ENCODE results near the gene TFCP2L1.

DNA sequence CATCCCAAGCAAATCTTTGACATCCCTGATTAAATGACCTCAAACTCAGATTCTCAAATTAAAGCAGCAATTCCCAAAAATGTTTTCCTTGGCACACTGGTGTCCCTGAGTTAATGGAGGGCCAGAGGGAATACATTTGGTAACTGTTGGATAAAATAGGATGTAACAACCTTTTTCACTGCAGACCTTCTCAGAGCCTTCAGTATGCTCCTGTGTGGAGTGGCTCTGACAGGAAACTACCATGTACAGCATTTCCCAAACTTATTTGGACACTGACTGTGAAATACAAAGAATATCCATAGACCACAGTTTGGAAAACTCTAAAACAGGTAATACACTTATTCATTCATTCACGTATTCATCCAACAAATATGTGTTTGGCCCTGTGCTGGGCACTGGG, 91.8 kb downstream of the TFCP2L1 start:
- TF ChIP-seq CTCF (conservative IDR thresholded peaks at IDR 0.05 in 1 of 2, IDR thresholded peaks at IDR 0.05 in 1 of 2; ENCODE audit: low read depth in 1 of 2, low read length in 2 of 2) (no peak), EZH2 (IDR thresholded peaks at IDR 0.05; ENCODE audit: low read length, missing control alignments) (no peak)

All from fibroblast of lung (primary cell).